NCI-H1436 treated with DMSO at 0.1 percent for 48 hours (cell line): ENCODE measurements around the gene TMEM30A.

Experiments used
- DNase-seq: peaks from one replicate; lab custom pipeline; 2025; lab: John Stamatoyannopoulos, UW

Gene TMEM30A

DNA sequence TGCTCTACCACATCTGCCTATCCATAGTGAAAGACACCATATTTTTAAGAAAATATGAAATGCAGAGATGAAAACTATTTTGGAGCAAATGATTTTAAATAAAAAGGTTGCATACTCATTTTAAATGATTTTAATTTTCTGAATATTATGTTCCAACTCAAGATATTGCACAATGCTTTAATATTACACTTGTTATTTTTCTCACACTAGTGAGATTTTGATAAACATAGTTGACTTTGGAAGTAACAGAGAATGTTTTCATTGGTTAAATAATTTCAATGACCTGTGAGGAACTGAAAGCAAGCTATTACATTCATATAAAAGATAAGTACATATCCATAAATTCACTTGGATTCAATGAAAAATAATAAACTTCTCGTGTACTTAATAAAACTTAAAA lies 7.2 kb upstream of the TMEM30A start:
- no peak for DNase-seq

DNA sequence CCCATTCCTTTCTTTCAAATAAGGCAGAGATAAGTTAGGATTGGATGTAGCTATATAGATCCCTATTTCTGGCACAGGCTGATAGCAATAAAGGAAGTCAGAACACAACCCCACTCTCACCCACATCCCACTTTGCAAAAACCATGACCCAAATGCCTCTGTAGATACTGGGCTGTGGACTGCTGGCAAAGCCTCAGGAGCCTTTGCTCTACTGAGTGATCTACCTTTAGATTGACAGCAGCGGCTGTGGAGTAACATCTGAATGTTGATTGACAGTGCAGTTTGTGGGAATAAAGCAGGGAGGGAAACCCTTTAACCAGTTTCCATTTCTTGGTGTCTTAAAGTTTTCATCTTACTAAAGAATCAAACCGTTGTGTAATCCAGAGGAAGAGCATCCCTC lies 6.7 kb upstream of the TMEM30A start:
- no peak for DNase-seq

DNA sequence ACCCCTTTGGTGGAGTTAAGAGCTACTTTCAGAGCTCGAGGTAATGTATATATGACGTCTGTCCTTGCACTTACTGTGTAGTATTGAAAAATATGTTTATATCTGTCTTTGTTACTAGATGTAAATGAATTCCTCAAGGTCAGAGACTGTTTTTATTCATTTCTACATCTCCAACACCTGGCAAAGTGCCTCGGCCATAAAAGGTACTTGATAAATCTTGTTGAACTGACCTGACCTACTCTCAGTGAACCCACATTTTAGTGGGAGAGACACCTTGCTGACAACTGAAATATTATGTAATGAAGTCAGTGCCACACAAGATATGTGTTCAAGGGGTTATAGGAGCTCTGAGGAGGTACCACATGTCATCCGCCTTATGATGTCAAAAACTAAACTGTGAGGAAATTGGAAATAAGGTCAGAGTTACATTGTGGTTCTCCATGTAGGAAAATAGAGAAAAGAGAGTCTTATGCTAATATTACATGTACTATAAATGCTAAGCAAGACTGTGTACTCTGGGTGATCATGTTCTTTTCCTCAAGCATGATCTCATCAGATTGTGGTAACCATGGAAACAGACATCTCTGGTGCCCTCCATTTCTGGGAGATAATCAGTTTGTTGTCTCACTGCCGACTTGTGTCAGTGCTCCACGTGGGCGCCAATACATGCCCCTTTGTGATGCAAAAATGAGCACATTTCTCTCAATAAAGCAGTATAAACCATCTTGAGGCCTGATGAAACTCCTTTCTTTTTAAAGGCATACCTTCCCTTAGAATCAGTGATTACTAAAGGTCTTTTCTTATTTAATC lies 5.7 kb upstream of the TMEM30A start:
- DNase-seq = no peak

DNA sequence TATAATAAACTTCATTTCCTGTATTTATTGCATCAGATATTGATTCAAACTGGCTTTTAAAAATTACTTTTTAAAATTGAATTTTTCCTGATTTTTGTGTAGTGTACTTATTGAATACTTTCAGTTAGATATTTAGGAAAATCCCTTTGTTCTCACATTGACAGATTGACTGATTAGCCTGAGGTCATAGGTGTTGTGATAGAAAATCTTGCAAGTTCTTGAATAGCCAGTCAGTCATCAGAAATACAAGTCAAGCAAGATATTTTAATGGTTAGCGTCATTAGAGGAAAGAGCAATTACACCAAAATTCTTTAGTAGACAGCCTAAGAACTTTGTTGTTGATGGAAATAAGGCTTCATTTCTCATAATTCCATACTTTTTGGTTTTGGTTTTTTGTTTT lies 3.4 kb upstream of the TMEM30A start:
- DNase-seq = no peak

DNA sequence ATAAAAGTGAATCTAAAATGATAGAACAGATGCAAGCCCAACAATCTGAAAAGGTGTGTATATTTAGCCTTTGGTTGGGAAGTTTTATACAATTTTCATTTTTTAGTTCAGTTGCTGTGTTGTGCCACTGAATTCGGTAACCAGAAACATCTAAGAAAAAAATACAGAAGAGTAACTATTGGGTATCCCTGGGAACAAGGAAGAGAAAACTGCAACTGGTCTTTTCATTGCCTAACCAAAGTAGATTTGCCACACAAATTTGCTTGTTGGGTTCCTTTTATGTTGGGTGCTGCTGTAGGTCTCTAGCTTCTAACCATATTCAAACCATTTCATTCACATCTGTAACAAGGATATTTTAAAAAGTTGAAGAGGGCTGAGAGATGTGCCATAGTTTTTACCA lies 2.8 kb upstream of the TMEM30A start:
- no peak for DNase-seq

DNA sequence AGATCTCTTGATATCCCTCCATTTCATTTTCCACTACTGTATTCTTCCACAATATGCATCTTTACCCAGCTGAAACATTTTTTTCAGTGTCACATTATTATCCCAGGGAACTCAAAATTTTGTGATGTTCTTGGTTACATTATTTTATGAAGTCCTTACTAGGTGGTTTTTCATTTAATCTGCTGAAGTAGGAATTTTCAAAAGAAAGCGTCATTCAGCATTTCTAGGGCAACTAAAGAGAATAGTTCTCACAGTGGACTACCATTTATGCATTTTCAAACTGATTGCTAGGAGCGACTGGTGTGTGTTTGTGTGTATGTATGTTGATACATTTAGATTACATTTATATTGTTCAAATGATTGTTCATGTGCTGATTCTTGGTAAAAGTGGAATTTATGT lies 2.4 kb upstream of the TMEM30A start:
- DNase-seq = no peak

DNA sequence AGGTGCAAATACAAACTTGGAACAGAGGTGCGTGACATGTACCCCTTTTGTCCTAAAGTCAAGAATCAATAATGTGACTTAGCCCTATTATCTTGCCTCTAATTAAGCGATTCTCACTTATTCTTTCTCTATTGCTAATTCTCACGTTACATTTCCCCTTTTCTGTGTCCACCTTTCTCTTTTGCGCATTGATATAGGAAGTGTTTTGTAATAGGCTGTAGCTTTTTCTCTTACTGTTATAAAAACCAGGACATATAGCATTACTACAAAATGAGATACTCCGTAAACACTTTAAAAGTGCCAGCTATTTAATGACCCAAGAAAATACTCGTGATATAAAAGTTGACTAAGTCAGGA lies 669 bp upstream of the TMEM30A start:
- DNase-seq = no peak

DNA sequence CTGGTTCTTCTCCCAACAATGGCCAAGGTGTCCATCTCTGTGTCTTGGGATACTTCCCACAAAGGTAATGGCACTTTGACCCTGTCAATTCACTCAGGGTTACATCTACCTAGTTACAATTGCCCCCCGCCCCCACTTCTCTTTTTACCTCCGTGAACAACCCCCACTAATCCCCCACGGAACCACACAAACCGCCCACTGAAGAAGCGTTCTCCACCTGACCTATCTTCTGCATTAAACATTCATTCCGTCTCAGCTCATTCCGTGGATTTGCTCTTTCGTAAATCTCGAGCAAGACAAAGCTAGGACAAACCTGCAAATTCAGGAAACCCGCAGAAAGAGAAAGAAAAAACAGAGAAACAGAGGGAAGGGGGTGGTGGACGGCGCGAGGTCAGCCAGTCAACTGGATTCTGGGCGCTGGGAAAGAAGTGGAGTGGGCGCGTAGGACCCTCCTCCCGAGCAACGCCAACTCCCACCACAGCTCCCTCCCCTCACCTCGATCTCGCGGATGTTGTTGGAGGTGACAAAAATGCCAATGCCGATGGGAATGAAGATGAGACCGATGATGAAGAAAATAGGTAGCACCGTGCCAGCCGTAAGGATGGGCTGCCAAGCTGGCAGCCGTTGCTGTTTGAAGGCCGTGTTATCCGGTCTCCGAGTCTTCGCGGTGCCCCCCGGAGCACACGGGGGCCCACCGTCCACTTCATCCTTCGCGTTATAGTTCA lies 523 bp downstream of the TMEM30A start:
- DNase-seq = no peak

DNA sequence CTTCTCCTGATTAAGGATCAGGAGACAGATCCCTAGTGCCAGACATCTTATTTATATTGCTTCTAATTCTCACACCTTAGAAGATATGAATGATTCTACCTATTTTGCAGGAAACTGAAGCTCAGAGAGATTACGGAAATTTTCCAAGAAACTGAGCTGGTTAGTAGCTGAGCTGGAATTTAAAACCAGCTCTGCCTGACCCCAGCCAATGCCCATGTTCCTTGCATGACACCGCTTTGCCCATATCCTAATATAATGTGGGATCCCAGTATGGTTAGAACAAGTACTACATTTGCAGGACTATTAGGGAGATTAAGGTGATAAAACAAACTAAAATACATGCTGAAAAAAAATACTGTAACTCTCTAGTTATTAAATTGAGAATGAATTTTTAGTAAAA lies 1.9 kb downstream of the TMEM30A start:
- DNase-seq = no peak

DNA sequence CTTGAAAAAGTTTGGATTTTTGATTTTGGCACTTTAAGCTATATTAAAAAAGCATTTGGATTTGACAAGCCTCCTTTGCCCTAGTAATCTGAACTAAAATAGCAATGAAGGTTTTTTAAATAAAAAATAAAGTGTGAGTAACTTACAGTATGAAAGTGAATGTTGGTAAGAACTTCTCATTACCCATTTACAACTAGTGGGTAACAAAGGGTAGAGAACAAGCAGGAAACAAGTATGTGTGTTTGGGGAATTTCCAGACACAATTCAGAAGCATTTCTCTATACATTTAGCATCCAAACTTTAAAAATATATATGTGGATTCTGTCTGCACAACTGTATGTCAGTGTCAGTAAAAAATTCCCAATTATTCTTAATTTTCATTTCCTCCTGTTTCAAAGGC lies 2.9 kb downstream of the TMEM30A start:
- DNase-seq = no peak

DNA sequence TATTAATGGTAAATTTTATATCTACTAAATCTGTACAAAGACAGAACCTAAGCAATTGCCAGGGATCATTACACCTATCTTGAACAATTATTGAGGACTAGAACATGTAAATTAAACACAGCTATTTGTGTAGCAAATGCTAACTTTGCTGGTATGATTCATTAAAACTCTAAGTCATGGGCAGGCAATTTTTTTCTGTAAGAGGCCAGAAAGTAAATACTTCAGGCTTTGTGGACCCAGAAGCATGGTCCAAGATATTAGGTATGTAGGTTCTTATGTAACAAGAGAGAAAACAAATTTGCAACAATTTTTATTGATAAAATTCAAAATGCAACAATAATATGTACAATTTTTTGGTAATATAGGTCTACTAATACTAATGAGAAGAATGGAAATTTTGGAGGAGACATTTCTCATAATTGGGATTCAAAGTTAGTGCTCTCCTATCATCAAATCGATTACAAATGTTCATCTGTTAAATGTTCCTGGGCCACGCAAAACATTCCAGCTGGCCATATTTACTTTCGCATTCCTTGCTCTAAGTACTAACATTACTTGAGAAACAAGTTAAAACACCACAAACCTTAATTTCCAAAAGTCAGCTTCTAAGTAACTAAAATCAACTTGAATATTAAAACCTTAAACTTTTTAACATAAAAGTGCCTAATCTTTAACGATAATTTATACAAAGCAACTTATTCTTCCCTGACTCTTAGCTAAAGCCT lies 4.3 kb downstream of the TMEM30A start:
- DNase-seq = no peak

DNA sequence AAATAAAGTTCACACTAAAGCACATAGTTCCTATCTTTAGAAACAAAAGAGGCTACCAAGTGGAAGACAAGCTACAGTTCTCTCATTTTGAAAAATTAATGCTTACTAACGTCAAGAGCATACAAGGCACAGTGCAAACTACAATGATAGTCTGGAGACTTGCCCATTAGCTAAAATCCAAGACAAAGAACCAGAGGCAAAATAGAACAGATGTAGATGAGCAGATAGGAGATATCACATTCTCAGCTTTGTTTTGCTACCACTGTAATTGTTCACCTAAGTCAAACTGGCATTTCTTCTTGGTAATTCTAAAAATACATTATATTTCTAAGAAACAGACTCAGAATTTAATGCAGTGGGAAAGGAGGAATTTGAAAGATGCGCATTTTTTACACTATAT lies 5.2 kb downstream of the TMEM30A start:
- no peak for DNase-seq

DNA sequence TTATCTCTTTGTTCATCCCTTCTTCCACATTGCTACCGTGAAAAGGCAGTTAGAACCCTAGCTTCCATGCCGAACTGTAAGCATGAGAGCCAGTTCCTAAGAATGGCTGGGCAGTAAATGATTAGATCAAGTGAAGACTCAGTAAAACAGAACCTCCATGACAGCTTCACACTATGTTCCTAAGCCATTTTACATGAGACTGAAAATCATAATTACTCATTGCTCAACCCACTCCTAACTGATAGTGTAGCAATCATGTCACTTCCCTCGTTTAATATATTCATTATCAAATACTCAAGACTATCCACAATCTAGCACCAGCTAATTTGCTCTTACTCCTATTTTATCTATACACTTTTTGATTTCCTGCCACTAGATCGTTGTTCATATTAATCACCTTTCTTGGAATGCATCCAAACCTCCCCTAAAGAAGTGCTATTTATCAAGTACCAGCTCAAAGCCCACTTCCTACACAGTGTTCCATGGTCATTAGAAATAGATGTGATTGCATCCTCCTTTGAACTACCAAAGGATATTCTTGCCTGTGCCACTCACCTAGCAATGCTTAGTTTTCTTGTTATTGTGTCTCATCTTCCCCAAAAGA lies 6.0 kb downstream of the TMEM30A start:
- DNase-seq = no peak

DNA sequence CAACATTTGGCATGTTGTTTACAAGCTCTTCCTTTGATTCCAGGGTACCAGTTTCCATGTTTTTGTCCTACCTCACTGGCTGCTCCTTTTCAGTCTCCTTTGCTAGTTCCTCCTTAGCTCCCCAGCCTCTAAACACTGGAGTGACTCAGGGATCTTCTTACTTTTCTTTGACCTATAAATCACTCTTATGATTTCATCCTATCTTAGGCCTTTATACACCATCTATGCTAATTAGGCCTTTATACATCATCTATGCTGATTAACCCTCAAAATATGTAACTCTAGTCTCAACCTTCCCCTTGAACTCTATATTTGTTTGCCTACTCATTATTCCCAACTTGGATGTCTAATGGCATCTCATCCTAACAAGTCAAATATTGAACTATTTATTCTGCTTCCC lies 9.5 kb downstream of the TMEM30A start:
- DNase-seq = no peak

DNA sequence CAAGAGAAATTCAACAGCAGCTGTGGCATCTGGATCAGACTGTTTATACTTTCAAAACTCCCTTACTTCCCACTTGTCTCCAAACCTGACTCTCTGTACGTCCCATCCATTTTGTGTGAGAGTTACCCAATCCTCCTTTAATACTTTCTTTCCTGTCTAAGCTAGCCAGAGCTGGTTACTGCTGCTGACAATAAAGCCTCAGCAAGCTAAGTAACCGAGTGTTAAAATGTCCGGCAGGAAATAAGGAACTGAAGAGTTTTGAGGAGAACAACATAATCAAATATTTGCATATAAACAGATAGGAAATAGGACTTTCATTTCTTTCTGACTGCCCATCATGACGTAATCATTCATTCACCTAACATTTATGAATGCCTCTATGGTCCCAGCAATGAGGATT lies 11.6 kb downstream of the TMEM30A start:
- no peak for DNase-seq

DNA sequence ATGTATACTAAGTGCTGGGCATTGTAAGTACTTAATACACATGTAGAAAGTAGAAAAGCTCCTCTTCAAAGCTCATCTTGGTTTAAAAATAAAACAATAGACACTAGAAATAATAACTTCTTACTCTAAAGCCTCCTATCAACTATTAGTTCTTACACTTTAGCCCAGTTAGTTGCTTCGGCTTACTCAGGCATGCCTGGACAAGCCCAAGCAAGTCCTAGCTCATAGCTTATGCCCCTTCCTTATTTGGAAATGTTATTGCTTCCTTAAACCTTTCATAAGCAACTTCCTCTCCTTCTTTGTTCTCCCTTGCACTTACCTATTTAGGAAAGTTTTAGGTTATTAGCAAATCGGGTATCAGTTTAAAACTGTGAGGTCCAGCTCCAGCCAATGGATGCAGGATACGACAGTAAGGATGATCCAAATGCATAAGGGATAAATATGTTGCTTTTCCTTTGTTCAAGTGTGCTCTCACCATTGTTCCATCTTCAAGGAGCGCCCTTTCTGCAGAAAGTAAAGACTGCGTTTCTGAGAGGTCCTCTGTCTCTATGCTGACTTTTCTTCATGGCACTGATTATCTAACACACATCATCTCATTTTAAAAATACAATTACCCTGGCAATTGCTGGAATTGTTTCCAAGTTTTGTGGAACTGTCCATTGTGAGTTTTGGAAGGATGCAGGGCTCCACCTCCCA lies 12.3 kb downstream of the TMEM30A start:
- DNase-seq = no peak

DNA sequence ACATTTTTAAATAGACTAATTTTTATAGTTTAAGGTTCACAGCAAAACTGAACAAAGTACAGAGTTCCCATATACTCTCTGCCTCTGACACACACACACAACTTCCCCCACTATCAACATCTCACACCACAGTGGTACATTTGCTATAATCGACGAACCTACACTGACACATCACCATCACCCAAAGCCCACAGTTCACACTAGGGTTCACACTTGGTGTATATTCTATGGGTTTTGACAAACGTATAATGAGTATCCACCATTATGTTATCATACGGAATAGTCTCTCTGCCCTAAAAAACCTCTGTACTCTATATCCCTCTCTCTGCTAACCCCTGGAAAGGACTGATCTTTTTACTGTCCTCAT lies 15.6 kb downstream of the TMEM30A start:
- DNase-seq = no peak

DNA sequence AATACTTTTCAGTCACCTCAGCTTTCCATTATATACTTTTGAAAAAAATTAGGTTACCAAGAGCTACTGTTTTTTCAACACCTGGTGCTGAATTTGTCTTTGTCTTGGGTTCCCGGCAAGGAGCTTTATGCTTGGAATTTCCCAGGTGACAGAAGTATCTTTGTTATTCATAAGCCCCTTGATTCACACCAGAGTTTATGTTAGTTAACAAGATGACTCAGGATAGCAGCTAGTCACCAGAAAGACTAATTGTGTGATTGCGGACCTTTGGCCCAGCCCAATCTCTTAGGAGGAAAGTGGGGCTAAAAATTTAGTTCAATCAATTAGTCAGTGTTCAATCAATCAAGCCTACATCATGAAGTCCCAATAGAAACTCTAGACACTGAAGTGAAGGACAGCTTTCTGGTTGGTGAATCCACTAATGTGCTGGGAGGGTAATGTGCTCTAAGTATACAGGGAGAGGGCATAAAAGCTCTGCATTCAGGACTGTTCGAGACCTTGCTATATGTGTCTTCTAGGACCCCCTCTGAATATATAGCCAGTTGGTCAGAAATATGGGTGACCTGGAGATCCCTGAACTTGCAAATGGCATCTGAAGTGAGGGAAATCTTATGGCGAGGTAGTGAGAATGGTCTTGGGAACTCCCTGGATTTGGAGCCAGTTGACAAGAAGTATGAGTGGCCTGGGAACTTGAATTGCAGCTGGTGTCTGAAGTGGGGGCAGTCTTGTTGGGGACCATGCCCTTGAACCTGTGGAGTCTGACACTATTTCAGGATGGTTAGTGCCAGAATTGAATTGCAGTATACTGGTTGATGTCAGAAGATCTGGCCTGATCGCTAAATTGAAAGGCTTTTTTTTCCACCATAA lies 16.2 kb downstream of the TMEM30A start:
- no peak for DNase-seq

DNA sequence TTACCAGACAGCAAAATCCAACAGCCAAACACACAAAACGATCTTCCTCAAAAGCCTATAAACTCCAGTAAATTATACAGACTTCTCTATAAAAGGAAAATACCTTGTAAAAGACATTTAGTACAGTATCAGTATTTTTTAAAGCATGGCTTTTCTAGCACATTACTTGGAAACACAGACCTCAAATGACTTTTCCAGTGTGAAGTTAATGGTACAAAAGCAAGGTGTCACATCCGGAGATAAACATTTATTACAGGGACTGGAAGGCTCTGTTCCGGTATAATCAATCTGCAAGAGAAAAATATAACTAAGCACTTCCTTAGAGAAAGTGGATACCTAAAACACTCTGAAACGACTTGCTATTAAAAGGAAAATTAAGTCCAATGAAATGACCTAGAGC lies 17.1 kb downstream of the TMEM30A start:
- DNase-seq = no peak

DNA sequence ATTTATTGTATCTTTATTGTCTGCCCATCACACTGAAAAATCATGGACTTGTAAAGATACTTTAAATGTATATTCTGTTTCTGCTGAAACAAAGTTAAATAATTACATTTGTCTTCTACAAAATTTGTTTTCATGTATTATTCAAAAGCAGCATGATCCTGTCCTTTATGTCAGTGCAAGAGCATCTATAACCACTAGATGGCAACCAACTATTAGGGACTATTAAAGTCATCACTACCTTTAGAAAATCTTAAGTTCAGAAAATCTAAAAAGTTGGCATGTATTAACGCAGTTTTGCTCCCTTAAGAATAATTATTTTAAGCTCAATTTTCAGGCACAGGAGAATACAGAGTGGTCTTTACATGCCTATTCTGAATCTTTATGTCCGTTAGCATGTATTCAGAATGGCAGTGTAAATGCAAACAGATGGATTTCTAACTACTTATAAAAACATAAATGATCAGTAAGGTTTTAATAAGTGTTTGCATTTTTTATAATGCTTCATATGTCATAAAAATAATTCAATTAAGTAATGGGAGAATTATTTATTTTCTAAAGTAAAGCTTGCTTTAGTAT lies 17.8 kb downstream of the TMEM30A start:
- DNase-seq = no peak

DNA sequence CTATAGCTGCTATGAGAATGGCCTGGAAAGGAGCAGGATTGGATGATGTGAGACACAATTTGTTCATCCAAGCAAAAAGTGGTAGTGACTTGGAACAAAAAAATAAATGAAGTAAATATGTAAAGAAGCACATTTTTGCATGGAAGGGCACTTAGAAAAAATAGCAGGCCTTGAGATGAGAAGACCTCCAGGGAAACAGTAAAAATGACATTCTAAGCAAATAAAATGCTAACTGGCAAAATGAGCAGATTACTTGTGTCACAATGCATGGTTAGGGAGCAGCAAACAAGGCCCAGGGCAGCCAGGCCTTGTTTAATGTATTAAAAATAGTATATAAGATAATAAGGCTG lies 21.2 kb downstream of the TMEM30A start:
- no peak for DNase-seq
